PC-3 (cell line): ENCODE results near the gene TMEM219.
"Not testable (repeated sequence)": the region's sequence is repeated elsewhere in the genome, so short reads cannot be mapped to it uniquely, and the experiment has no call there.

Source experiments
- CTCF ChIP-seq: fragments of 300-600 bp; sonication (generic); conservative IDR thresholded peaks from 2 replicates; pipeline ENCODE4 v1.5.1; 2017; ENCODE audit warnings: antibody characterized with exemption, low read depth, mild to moderate bottlenecking, low read length
- EZH2 ChIP-seq: fragments of 300-600 bp; sonication (generic); IDR thresholded peaks from one replicate; pipeline ENCODE4 v1.6.1; 2017; ENCODE audit warnings: antibody characterized with exemption, mild to moderate bottlenecking, low read length; ENCODE audit not compliant: unreplicated experiment

- TF ChIP-seq CTCF, EZH2: not testable (repeated sequence)
Observed at GRCh38 chr16:30012598-30012997, 50.7 kb downstream of the TMEM219 start.
